Right ventricle myocardium inferior (tissue), 1 donor: ENCODE data around the gene PIGT. TPM values are rescaled to one million over a fixed set of nuclear protein-coding genes. Genes with fewer than 3 reads are reported as not detected.

Experiments
- ATAC-seq: fragments of 200-7000 bp; cut with Tn5 transposase; one replicate; pipeline ENCODE4 v1.9.1; 2020; ENCODE audit warnings: mild to moderate bottlenecking, moderate library complexity
- DNase-seq: peaks from one replicate; pipeline ENCODE4 v3.0.0; 2021; ENCODE audit errors: missing footprints
- intact Hi-C: fragments of 100-400 bp; cut with DNase I; formaldehyde crosslinking; loops from one replicate; pipeline ENCODE4 v1.11.0; 2022
- total RNA-seq: library from RNA; stranded (reverse); fragmentation: NEBNext Ultra II Directional; extraction: Animal tissue kit (Norgen Biotek cat#: 25700); gene quantifications from one replicate; pipeline ENCODE4 v1.2.1, GENCODE V29; 2021
- donor health status: DM: no; HTN: yes; CAD: no; lungs with severe emphysema.

Gene PIGT
- total RNA-seq, 1 donor from 2014 or later, result 114 TPM

DNA sequence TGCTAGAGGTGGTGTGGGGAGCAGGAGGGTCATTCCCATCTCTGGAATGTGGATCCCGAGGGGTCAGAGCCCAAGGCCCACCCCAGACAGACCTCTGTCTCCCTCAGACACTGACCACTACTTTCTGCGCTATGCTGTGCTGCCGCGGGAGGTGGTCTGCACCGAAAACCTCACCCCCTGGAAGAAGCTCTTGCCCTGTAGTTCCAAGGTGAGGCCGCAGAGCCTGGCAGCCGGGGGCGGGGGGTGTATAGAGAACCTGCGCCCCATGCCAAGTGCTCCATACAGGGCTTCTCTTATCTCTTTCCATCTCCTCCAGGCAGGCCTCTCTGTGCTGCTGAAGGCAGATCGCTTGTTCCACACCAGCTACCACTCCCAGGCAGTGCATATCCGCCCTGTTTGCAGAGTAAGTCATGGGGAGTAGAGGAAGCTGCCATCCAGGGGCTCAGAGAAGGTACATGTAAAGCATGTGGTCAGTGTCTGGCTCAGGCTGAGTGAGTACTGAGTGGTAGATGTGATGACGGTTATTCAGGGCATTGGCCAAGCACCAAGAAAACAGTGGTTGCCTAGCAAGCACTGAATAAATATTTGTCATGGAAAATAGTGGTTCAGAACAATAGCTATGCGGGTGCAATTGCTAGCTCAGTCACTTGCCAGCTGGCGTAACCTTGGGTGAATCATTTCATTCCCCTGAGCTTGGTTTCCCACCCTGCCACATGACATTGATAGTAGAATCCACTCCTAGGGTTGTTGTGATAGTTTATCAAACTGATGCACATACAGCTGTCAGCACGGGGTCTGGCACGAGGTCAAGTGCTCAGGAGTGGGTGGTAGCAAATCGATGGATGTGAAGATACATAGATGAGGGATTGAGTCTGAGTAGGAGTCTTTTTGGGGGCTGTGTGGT lies 3.5 kb downstream of the PIGT start:
- intact Hi-C loops, result loop anchor here (1.0 kb wide), 1 partner anchor 12 kb away; no protein-coding TSS in a partner anchor
- DNase-seq (no peak), ATAC-seq (peak; percentile 89)

DNA sequence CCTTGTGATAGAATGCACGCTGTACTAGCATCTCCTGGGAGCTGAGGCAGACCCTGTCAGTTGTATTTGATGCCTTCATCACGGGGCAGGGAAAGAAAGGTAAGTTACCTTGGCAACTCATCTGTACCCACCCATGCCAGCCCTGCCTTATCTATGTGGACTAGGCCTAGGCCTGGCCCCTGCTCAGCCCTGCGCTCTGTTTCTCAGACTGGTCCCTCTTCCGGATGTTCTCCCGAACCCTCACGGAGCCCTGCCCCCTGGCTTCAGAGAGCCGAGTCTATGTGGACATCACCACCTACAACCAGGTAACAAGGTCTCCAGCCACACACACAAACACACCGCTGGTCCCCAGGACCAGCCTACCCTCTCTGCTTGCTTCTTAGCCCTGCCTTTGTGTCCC lies 4.2 kb downstream of the PIGT start:
- intact Hi-C loops, result no loop called here
- ATAC-seq (peak; percentile 18), DNase-seq (no peak)

DNA sequence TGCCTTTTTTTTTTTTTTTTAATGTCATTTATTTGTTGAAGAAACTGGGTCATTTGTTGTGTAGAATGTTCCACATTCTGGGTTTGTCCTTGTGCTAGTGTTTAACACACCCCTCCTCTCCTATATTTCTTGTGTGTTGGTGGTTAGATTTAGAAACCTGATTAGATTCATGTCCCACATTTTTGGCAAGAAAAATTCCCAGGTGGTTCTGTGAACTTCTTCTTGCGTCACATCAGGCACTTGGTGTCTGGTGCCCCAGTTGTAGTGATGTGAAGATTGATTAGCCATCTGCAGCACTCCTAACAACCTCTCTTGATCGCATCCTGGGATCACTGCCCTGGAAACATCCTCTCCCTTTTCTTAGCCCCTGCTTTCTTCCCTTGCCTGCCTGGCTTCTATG lies 7.8 kb downstream of the PIGT start:
- ATAC-seq (no peak), DNase-seq (no peak)
- intact Hi-C loops, result no loop called here

DNA sequence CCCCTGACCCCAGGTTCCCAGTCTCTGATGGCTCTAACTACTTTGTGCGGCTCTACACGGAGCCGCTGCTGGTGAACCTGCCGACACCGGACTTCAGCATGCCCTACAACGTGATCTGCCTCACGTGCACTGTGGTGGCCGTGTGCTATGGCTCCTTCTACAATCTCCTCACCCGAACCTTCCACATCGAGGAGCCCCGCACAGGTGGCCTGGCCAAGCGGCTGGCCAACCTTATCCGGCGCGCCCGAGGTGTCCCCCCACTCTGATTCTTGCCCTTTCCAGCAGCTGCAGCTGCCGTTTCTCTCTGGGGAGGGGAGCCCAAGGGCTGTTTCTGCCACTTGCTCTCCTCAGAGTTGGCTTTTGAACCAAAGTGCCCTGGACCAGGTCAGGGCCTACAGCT lies 9.6 kb downstream of the PIGT start:
- no peak for DNase-seq
- intact Hi-C loops, result no loop called here
- no peak for ATAC-seq

DNA sequence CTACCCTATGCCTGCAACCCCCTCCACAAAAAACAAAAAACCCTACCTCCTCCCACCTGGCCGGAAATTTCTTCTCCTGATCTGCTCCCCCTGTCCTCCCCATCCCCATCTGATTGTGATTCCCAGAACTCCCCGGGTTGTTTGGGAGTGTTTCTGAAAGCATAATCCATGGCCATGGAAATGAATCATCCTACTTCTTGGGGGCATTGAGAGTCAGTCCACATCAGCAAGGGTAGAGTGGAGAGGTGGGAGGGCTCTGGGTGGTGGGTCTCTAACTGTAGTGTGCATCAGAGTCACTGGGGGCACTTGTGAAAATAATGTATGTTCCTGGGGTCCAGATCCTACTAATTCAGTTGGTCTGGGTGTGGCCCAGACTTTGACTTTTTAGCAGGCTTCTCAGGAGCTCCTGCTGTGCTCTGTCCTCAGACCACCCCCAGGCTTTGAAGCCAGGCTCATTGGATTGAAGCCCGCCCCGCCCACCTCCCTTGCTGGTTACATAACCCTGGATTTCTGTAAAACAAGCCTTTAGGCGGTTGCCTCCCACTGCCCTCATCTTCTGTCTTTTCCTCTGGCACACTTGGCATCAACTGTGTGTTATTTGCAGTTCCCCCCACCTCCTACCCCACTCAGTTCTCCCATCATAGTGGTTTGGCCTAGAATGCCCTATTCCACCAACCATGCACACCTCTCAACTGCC lies 10.5 kb downstream of the PIGT start:
- DNase-seq, result no peak
- intact Hi-C loops, result no loop called here
- ATAC-seq, result peak; percentile 42

DNA sequence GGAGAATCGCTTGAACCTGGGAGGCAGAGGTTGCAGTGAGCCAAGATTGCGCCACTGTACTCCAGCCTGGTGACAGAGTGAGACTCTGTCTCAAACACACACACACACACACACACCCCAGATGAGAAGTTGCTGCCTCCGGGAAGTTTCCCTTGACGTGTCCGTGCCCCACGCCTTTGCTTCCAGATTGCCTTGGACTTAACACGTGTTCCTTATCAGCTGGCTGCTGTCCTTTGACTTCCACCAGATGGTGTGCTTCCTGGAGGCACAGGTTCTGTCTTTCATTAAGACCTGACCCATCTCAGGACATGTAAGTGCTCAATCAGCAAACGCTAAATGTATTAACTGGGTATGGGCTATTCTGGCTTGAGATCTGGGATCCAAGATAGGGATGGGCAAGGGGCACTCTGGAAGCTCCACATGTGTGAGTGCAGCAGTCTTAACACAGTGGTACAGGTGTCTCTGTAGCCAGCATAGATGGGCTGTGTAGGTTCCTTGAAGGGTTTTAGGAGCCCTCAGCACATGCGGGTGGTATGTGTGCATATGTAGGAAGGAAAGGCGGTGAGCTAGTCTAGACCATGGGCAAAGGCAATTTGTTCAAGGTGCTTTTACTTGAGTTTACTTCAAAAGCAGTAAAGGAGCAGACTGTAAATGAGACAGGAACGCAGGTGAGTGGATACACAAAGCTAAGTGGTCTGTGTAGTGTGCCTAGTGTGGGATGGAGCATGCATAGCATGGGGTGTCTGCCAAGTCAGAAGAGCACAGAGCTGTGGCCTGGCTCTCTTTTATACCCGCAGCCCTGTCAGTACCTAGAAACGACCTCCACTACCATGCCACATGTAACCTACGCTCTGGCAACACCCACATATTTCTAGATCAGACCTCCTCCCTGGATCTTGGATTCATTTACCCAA lies 11.6 kb downstream of the PIGT start:
- peak; percentile 37 for ATAC-seq
- intact Hi-C loops, result no loop called here
- no peak for DNase-seq

DNA sequence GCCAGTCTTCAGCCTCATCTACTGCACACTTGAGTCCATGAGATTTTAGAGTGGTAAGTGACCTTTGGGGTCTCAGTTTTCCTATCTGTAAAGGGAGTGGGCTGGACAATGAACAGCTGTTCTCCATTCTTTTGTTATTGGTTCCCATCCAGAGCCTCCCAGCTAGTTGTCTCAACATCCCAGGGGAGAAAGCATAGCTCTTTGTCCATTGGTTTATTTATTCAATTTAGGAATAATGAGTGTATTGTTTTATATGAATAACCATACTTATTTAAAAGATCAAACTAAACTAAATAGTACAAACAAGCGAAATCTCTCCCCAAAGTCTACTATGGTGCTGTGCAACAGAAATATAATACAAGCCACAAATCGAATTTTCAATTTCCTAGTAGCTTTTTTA lies 13.7 kb downstream of the PIGT start:
- DNase-seq (no peak), ATAC-seq (no peak)
- intact Hi-C loops, result loop anchor here (10.0 kb wide), 1 partner anchor 345 kb away; no protein-coding TSS in a partner anchor

DNA sequence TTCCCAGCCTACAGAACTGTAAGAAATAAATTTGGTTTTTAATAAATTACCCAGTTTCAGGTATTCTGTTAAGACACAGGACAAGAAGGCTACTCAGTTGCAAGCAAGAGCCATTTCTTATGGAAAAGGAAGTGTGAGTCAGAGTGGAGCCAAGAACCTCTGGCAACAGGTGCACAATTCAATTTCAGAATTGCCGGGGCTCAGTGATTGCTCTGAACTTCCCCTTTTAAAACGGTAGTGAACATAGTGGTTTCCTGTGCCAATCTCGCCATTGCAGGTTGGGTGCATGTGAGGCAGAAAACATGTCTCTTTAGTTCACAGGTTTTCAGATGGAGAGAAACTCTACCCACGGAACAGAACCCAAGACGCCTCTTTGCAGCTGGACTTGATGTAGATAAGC lies 16.4 kb downstream of the PIGT start:
- intact Hi-C loops, result loop anchor here (10.0 kb wide), 1 partner anchor 343 kb away; no protein-coding TSS in a partner anchor

DNA sequence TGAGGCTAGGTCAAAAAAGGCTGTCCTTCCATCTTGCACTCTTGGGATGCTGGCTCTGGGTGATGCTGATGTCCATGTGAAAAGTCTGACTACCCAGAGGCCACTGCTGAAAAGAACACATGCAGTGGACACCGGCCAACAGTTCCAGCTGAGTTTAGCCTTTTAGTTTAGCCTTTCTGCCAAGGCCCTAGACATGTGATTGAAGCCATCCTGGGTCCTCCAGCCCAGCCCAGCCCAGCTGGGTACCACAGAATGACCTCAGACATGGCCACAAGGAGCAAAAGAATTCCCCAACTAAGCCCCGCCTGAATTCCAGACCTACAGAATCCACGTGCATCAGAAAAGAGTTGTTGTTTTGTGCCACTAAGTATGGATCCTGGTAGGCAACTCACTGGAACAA lies 17.4 kb downstream of the PIGT start:
- intact Hi-C loops, result loop anchor here (10.0 kb wide), 1 partner anchor 341 kb away; no protein-coding TSS in a partner anchor
- ATAC-seq, result peak; percentile 79

More for the DNA sequence above, 16.4 kb downstream of the PIGT start:
- DNase-seq (no peak), ATAC-seq (no peak)

DNA sequence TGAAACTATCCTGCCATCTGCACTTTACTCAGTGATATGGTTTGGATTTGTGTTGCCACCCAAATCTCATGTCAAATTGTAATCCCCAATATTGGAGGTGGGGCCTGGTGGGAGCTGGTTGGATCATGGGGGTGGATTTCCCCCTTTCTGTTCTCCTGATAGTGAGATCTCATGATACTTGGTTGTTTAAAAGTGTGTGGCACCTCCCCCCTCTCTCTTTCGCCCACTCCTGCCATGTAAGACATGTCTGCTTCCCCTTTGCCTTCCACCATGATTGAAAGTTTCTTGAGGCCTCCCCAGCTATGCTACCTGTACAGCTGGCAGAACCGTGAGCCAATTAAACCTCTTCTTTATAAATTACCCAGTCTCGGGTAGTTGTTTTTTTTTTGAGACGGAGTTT lies 18.0 kb downstream of the PIGT start:
- DNase-seq (no peak), ATAC-seq (no peak)
- intact Hi-C loops, result loop anchor here (10.0 kb wide), 1 partner anchor 341 kb away; no protein-coding TSS in a partner anchor

More for the DNA sequence above, 17.4 kb downstream of the PIGT start:
- DNase-seq, result no peak

DNA sequence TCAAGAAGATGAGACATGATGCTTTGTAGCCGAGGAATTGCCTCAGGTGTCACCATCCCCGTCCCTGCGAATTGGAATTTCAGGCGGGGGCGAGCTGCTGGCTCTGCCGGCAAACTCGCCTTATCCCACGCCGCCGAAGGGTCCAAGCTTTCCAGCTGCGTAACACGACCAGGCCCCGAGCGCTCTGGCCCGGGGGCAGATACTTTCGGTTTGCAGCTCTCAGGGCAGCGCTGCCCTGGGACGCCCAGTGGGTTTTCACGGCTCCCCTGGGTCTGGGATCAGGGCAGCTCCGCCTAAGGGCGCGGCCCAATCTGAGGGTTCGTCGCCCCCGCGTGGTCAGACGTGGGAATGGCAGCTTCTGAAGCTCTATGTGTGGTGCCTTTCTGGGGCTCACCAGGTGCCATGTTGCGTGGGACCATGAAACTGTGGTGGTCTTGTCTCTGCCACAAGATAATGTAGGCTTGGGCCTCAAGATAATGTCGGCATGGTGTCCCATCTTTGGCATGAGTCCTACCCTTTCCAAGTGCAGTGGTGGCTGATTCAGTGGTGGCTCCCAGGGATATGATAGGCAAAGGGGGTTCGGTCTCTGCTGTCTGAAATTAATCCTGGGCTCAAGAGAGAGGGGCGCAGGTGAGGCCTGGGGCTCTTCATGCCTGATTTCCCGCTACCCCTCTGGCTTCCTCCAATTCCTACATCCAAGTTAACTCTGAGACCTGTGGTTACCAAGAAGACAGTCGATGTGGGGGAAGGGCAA lies 21.0 kb downstream of the PIGT start:
- intact Hi-C loops, result loop anchor here (1.0 to 10.0 kb wide), 4 partner anchors 63 to 338 kb away; partner anchors contain the start of gene SYS1
- DNase-seq, result peak; percentile 94
- peak; percentile 95 for ATAC-seq

DNA sequence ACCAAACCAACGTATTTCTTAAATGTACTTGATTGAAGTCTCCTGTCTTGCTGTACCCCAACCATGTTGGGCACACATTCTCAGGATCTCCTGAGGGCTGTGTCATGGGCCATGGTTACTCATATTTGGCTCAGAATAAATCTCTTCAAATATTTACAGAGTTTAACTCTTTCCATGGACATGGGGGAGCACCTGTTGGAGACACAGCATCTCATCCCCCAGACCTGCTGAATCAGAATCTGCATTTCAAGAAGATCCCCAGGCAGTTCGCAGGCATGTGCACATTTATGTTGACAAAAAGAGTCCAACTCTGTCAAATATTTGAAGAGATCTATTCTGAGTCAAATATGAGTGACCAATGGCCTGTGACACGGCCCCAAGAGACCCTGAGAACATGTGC lies 24.5 kb downstream of the PIGT start:
- ATAC-seq (no peak), DNase-seq (no peak)
- intact Hi-C loops, result no loop called here

DNA sequence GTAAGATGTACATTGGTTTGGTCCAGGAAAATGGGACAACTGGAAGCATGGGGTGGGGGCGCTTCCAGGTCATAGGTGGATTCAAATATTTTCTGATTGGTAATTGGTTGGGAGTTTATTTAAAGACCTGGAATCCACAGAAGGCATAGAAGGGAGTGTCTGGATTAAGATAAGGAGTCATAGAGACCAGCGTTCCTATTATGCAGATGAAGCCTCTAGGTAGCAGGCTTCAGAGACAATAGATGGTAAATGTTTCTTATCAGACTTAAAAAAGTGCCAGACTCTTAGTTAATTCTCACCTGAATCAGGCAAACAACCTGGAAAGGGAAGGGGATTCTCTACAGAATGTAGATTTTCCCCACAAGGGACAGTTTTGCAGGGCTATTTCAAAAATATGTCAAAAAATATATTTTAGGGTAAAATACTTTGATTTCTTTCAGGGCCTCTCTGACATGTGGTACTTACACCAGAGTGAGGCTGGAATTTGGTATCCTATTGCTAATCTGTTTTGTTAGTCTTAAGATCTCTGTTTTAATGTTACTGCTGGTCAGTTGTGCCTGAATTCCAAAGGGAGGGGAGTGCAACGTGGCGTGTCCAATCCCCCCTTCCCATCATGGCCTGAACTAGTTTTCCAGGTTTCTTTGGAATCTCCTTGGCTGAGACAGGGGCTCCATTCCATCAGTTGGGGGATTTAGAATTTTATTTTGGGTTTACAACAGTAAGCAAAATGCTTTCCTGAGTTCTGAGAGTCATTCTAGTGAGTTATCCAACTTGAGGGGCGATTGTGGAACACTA lies 25.1 kb downstream of the PIGT start:
- no peak for DNase-seq
- ATAC-seq, result no peak
- intact Hi-C loops, result no loop called here

DNA sequence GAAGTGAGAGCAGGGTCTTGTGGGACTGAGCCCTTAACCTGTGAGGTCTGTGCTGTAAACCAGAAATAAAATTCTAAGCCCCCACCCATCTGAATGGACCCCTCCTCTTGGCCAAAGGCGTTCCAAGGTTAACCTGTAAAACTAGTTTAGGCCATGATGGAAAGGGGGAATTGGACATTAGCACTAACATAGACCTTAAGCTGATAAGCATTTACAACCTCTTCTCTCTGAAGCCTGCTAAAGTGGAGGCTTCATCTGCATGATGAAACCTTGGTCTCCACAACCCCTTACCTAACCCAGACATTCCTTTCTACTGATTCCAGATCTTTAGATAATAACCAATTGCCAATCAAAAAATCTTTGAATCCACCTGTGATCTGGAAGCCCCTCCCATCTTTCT lies 25.8 kb downstream of the PIGT start:
- ATAC-seq (no peak), DNase-seq (no peak)
- intact Hi-C loops, result no loop called here

DNA sequence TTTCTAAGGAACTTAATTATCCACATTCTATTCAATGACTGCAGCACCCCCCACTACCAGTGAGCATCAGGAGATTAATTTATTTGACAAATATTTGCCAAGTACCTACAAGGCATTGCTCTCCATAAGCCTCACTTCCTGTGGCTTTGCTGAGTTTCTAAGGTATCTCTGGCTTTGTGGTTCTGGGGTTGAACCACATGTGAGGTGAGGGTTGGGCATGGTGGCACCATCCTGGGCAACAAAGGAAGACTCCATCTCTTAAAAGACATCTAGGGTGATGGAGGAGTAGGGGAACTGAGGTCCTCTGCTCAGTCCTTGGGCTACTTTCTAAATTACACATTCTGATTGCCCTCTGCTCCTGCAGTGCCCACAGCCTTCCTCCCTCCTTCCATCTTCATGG lies 28.1 kb downstream of the PIGT start:
- no peak for DNase-seq
- intact Hi-C loops, result no loop called here
- no peak for ATAC-seq

DNA sequence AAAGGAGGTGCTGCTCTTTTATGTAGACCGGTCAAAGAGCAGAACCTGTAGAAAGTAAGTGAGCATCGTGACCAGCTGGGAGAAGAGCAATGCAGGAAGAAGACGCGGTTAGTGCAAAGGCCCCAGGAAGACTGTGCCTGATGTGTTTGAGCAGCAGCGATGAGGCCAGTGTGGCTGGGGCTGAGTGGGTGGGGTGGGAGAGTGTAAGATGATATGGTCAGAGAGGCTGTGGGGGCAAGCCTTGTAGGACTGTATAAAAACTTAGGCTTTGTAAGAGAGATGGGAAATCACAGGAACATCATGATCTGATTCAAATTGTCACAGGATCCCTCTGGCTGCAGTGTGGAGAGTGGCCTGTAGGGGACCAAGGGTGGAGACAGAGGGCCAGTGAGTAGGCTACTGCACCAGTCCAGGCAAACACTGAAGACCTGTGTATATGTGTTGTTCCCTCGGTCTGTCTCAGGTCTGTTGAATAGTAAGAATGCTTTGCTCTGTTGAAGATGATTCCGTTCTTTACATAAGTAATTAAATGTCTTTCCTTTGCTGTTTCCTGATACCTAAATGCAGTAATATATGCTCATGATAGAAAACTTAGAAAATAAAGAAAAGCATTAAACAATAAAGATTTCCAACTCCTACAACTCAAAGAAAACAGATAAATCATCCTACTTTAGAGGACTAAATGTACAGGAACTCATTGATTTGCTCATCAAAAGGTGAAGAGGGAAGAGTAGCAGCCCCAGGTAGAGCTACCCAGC lies 30.0 kb downstream of the PIGT start:
- DNase-seq (no peak), ATAC-seq (no peak)
- intact Hi-C loops, result no loop called here

DNA sequence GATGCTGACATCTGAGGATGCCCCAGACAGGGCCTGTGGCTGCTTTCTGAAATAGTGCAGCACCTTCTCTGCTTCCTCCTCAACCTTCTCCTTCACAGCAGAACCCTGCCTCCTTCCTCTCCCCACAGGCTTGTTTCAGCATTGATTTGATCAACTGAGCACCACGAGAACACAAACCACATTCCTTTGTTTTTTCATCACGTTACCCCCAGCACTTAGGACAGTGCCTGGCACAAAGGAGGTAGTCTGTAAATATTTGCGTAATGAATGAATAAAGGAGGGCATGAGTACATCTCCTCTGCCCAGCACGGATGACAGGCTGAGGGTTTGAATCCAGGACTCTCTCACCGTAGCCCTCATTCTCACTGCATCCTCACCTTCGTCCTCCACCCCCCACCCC lies 32.3 kb downstream of the PIGT start:
- intact Hi-C loops, result no loop called here
- ATAC-seq (no peak), DNase-seq (no peak)
